Measurements from ENCODE around the gene TSKS.
A peak's percentile ranks its signal among the peaks of the same experiment; 100 is the strongest.

DNA sequence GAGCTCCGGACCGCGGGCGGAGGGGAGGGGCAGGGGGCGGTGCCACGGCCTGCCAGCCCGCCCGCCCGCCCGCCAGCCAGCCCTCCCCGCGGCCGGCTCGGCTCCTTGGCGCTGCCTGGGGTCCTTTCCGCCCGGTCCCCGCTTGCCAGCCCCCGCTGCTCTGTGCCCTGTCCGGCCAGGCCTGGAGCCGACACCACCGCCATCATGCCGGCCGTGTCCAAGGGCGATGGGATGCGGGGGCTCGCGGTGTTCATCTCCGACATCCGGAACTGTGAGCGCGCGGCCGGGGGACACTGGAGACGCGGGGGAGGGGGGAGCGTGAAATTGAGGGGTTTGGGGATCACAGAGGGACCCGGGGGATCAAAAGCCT is 3.8 kb upstream of the TSKS start, which contains the start of gene AP2A1:
- TF ChIP-seq, protein P1, sequence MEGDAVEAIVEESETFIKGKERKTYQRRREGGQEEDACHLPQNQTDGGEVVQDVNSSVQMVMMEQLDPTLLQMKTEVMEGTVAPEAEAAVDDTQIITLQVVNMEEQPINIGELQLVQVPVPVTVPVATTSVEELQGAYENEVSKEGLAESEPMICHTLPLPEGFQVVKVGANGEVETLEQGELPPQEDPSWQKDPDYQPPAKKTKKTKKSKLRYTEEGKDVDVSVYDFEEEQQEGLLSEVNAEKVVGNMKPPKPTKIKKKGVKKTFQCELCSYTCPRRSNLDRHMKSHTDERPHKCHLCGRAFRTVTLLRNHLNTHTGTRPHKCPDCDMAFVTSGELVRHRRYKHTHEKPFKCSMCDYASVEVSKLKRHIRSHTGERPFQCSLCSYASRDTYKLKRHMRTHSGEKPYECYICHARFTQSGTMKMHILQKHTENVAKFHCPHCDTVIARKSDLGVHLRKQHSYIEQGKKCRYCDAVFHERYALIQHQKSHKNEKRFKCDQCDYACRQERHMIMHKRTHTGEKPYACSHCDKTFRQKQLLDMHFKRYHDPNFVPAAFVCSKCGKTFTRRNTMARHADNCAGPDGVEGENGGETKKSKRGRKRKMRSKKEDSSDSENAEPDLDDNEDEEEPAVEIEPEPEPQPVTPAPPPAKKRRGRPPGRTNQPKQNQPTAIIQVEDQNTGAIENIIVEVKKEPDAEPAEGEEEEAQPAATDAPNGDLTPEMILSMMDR (IDR thresholded peaks at IDR 0.05): no peak
- peak in 1 of 2 donors; percentile 27 for TF ChIP-seq POLR2A (IDR thresholded peaks at IDR 0.05)

Data from thyroid gland (tissue), 4 donors.